AG09319 (cell line): ENCODE data around the gene MSI2.

Experiments
- DNase-seq: peaks from one replicate; pipeline ENCODE4 v3.0.0-alpha.2; 2010; ENCODE audit warnings: low read depth; ENCODE audit errors: extremely low read depth
- TF ChIP-seq, protein P1 (sequence below): IDR thresholded peaks from 2 replicates; pipeline ENCODE4 v1.5.1; 2011; ENCODE audit warnings: low read depth, mild to moderate bottlenecking, inconsistent platforms, low read length, moderate library complexity

MSI2 gene

DNA sequence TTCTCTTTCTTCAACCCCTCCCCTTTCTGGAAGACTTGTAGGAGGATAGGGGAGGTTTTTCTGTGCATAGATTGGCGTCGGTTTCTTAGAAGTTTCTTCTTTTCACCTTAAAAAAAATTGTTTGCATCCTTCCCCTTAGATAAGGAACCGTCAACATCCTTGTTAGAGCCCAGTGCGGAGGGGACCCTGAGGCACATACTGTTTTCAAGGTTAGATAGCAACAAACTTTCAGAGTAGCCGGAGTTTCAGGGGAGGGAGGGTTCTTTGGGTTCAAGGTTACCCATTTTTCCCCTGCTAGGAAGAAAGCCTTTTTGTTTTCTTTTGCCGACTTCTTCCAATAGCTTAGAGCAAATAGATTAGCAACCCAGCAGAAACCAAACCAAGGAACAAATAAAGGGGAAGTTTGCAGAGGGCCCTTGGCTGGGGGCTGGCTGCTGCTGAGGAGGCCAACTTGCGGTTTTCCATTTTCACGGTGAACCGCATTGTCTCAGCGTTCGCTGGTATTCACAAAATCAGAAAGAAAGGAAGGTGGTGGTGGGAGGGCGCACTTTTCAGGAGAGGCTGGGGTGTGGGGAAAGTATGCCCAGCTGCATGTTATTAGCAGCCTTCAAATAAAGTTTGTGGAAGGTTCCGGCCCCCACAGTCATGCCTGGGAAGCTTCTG lies 28.8 kb downstream of the MSI2 start:
- DNase-seq, result no peak
- TF ChIP-seq, protein P1, sequence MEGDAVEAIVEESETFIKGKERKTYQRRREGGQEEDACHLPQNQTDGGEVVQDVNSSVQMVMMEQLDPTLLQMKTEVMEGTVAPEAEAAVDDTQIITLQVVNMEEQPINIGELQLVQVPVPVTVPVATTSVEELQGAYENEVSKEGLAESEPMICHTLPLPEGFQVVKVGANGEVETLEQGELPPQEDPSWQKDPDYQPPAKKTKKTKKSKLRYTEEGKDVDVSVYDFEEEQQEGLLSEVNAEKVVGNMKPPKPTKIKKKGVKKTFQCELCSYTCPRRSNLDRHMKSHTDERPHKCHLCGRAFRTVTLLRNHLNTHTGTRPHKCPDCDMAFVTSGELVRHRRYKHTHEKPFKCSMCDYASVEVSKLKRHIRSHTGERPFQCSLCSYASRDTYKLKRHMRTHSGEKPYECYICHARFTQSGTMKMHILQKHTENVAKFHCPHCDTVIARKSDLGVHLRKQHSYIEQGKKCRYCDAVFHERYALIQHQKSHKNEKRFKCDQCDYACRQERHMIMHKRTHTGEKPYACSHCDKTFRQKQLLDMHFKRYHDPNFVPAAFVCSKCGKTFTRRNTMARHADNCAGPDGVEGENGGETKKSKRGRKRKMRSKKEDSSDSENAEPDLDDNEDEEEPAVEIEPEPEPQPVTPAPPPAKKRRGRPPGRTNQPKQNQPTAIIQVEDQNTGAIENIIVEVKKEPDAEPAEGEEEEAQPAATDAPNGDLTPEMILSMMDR, result no peak

DNA sequence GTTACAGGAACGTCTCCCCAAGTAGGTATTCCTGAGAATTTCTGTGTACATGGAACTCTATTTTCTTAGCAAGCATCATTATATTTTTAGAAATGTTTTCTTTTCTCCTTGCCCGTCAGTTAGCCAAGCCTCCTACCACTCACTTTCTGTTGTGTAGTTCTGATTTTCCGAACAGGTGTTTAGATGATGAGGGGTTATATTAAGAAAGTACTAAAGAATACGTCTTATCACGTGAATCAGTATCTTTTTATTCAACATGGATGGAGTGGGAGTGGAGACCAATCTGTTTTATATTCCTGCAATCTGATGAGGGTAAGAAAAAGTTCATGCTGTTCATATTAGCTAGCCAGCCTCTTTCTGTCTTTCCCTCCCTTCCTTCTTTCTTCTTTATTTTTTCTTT lies 29.4 kb downstream of the MSI2 start:
- TF ChIP-seq, protein P1, result no peak
- DNase-seq, result no peak

DNA sequence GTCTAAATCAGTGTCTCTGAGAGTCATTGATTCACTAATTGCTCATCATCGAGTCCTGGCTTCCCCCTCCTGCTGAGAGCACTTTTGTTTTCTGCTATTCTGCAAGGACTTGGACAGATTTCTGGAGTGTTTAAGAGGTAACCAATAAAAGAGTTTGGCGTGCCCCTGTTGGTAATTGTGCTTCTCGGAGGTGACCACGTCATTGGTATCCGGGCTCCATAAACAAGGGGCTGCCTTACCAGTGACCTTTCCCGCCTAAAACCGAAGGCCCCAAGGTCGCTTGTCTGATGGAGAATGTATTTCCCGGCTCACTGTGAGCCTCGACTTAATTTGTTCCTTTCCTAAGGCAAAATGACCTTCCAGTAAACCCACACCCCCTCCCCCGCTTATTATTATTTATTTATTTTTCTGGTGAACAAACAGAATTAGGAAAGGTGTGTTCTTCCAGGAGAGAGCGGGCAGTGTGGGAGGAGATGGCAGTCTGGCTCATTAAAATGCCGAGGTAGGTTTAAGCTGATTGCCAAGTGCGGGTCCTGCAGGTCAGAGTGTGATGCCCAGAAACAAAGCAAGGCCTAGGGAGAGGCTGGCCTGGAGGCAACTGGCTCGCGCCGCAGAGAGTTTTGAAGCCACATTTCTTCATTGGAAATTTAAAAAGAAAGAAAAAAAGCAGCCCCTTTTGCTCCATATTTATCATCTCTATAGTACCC lies 30.2 kb downstream of the MSI2 start:
- TF ChIP-seq, protein P1, result no peak
- DNase-seq, result no peak

DNA sequence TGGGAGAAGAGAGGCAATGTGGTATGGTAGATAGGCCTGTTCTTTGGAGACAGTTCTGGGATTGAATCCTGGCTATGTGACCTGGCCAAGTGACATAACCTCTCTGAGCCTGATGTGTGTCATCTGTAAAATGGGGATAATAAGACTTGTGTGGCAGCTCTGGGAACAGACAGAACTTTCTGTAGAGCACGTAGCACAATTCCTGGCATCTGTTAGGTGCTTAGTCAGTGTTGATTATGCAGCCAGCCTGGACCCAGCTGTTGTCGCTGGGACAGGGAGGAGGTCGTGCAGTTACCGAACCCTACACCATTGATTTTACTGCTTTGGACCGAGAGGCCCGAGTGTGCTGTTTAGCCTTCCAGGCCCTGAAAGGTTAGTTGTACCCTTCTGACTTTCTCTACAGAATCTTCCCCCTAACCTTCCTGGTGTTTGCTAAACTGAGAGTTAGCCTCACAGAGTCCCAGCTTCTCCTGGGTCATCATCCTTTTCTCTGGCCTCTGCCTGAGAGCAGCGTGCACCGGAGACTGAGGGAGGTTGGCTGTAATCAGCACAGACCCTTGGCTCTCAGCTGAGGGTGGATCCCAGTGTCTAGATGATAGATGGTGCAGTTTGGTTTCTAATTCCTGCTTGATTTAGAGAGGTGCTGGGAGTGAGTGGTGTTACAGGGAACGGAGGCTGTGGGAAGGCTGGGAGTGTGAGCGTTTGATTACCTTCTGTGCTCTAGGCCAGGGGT lies 31.9 kb downstream of the MSI2 start:
- DNase-seq, result no peak
- TF ChIP-seq, protein P1, result no peak

DNA sequence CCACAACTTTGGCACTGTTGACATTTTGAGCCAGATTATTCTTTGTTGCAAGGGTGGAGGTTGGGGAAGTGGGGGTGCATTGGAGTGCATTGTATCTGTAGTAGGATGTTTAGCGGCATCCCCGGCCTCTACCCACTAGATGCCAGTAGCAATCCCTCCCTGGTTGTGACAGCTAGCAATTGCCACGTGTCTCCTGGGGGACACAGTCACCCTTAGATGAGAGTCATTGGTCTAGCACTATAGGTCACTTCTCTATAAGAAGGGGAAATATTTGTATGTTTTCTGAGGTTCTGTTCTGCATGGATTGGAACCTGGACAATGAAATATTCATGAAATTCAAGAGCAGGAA lies 32.4 kb downstream of the MSI2 start:
- DNase-seq, result no peak
- TF ChIP-seq, protein P1, result no peak

DNA sequence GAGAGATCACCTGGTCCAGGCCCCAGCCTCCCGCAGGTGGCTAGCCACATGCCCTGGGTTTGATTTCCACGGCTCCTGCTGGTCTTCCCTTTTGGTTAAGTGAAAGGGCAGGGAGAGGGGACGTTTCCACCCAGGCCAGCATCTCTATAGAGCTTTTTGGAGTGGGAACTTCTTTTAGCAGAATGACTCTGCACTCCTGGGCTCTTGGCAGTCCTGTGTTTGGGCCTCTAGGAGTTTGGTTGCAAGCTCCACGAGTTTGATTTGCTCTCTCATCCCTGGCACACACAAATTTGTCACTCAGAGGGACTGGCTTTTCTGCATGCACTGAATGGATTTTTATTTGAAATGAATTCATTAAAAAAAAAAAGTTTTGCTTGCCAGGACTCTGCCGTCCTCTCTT lies 32.8 kb downstream of the MSI2 start:
- DNase-seq, result no peak
- TF ChIP-seq, protein P1, result no peak

DNA sequence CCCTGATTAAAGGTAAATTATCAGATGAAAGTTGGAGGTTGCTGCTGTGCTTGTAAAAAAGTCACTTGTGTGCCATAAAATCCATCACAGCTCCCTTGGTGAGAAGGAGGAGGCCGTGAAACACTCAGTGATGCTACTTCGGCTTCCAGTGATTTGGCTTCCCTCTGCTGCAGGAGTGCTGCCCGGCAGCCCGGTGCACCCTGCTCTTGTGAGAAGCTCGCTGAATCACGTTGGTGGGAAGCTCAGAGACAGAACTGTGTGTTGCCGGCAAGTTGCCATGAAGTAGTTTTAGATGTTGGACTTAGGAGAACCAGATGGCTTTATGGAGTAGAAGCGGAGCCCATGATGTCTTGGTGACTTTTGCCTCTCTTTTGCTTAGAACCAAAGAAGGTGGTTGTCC lies 33.3 kb downstream of the MSI2 start:
- no peak for DNase-seq
- TF ChIP-seq, protein P1, result no peak
